ELR (cell line): Measurements from ENCODE around the gene FMN1.
"Not testable (repeated sequence)": the region's sequence is repeated elsewhere in the genome, so short reads cannot be mapped to it uniquely, and the experiment has no call there.

Experiments
- DNase-seq: peaks from one replicate; pipeline ENCODE4 v3.0.0-alpha.2; 2015; ENCODE audit warnings: low read depth

The FMN1 gene

DNA sequence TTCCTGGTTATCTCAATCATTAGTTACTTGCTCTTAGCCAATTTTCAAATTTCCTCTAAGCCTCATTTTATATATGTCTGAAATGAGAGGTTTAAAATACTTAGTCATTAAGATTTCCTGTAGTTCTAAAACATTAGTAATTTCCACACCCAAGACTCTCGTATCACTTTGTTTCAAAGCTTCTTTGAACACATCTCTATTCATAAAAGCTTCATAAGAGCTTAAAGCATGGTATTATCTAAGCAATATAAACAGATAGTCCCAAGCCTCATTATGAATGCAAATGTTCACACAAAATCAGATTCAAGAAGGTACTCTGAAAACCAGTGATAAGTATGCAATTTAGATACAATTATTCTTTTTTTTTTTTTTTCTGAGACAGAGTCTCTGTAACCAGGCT is 217.0 kb downstream of the FMN1 start:
- peak; percentile 4 for DNase-seq

DNA sequence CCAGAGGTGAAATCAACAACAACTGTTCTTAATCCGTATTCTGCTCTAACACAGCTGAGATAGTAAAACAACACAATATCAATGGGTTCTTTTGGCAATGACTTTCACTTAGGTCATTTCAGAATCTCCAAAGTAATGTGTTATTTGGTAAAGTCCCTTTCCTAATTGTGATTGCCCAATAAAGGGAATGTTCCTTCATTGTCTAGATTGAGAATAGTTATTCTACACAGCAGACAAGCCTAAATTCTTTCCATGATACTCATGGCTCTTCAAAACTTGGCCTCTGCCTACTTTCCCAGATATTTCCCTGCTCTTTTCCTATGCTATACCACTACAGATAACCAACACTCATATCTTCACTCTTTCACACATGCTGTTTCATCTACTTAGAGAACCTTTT is 219.8 kb downstream of the FMN1 start:
- no peak for DNase-seq

DNA sequence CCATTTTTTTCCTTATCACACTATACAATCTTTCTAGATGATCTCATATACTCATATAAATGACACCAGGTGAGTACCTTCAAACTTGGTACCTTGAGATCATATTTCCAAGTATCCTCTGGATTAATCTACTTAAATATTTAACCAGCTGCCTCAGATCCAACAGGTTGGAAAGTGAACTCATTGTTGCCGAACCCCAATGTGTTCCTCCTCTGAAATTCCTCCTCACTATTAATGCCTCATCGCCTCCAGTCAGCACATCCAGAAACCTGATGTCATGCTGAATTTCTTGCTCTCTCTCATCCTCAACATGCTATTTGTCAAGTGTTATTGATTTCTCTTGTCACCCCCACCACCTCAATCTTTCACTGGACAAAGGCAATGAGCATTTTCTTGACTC is 221.8 kb downstream of the FMN1 start:
- no peak for DNase-seq

DNA sequence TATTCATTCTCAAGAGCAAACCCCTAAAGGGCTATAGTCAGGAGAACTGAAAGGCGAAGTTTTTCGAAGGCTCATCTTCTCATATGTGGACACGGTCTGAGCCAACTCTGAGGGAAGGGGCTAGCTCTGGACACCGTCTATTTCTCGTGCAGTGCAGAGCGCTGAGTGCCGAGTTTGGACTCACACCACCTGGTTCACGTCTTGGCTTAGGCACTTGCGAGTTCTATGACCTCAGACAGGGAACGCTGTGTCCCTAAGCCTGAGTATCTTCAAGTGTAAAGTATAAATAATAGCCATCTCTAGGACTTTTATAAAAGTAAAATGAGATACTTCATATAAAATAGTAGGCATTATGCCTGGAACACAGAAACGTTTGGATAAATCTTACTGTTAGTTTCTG is 223.7 kb downstream of the FMN1 start:
- no peak for DNase-seq

DNA sequence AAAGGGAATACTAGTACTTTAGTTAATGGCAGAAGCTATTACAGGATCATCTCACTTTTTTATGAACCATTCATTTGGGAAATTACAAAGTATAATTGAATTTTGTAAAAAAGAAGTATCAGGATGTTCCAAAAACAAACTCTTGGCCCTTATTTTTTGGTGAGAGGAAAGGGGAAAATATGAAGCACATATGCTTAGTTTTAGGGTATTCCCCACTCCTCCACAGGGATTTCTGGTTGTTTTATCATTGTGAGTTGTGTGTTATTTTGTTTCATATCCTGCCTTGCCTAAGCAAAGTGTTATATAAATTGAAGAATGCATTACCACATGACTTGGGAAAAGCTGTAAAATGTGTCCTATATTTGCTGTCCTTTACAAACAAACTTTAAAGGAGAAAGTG is 227.0 kb downstream of the FMN1 start:
- DNase-seq, result no peak

DNA sequence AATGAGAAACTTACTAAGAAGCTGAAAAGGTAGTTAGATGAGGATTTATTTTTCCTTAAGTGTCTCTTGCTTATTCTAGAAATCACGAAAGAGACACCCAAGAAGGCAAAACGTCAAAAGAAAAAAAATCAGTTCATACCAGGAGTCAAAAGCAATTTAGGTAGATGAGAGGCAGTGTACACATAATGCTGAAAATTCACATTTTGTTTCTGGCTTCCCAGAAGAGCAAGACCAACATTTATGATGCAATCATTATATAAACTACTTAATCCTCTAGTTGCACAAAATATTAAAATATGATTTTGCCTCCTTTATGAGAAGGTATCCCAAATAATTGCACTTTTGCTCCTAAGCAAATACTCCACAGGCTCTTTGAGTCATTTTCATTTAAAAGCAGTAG is 228.0 kb downstream of the FMN1 start:
- no peak for DNase-seq

DNA sequence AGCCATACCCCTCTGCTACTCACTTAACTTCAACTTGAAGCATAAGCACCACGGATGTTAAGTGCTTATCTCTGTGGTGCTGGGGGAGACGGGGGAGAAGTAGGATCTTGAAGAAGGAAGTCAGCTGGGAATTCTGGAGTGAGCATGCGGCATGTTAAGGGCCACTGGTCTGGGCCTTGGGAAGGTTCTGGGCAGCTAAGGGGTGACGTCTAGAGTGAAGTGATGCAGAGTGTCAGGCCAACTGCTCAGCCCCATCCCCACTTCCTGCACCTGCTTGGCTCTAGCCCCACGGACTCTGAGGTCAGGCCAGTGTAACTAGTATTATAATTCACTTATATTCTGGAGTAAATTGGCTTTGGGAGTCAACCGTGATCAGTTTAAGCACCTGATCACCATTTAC is 228.6 kb downstream of the FMN1 start:
- no peak for DNase-seq

DNA sequence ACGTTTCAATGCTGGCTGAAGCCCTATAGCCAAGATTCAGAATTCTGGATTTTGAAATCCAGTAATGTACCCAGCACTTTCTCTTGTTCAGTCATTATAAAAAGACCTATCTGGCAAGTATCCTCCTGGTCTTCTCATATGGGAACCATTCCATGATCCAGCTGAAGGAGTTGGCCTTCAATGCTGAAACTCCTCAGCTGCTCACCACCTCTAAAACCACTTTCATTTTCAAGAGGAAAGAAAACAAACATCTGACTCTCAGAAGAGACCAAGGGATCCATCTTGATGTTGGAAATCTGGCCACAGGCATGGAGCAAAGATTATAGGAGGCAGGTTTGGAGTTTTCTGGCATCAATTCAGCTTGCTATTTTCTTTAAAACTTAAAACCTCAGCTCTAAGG is 235.4 kb downstream of the FMN1 start:
- DNase-seq, result peak; percentile 4

DNA sequence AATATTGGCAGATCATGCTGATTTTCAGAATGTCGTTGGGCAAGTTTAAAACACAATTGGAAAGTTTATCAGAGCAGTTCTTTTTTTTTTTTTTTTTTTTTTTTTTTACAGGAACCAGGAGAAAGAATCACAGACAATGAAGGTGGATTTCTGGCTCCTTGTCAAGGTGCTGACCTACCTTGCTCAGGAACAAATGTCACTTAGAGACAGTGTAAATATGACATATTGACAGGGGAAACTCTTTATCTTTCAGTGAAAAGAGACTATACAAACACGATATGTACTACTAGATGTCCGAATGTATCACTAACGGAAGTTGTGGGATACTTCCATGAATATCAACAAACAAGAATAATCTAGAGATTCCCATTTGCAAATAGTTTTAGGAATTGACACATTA is 237.3 kb downstream of the FMN1 start:
- DNase-seq, result no peak

DNA sequence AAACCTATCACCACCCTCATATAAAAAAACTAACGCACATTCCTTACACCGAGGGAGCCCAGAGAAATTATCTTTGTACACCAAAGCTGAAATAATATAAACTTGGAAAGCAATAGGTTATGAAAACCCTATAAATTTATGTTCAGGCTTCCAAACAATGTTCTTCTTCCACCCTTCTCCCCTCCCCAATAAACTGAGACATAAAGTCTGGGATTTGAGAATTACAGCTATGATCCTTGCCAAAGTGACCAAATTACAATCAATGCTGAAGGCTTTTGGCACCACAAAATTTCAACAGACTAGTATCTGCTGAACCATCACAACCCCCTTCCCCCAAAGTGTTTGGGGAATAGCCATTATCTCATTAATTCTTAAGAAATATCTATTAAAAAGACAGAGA is 237.8 kb downstream of the FMN1 start:
- no peak for DNase-seq

DNA sequence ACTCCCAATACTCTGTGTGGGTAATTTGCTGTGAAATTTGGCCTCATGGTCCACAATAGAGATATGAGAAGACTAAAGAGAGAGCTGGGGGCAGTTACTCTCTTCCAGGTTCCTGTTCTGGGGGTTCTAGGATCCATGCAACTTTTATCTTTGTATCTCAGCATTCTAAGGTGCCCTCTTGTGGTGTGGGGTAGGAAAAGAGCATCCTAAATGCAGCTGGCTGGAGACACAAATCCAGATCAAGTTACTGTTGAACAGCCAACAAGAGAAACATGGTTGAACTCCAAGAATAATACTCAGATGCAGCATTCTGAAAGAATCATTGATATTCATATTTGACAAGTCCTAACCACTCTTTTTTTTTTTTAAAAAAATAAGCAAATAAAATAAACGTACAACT is 238.5 kb downstream of the FMN1 start:
- DNase-seq, result peak; percentile 75

DNA sequence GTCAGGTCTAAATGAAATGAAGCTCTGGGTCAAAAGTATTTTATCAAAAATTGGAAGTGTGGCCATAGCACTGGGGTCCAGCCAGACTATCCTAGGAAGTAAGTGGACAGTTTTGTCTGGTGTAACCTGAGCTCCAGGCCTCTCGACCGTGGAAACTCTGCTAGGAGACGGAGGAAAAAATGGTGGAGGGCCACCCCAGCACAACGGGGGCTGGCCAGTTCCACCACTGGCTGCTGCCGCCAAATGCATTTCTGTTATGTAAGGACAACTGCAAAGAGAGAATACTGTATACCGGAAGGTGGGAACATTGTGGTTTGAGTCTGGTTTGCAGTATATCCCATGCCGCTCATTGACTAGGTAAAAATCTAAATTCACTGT is 241.0 kb downstream of the FMN1 start:
- DNase-seq, result no peak

DNA sequence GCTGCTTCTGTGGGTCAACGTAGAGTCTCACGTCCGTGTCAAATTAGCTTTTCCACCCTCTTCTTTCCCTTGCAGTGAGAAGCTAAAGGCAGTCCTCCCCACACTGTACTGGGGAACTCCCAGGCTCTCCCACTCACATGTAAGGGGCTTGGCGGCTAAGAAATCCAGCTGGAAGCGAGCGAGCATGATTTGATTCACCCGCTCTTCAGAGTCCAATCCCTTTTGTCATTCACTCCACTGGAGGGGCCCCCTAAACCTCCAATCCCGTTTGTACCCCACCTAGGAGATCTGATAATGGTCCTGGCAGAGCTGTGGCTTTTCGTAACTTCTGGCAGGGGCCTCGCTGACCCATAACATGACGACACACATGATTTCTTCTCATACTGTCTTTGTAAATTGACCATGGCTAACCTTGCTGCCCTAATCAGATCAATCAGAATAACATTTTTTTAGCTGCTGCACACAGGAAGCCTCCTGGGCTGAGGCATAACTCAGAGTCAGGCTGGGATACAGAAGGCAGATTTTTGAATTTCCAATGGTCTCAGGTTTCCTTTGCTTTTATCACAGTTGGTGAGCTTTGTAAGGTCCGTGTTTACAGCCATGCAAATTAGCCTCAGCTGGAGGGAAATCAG is 241.5 kb downstream of the FMN1 start:
- no peak for DNase-seq

DNA sequence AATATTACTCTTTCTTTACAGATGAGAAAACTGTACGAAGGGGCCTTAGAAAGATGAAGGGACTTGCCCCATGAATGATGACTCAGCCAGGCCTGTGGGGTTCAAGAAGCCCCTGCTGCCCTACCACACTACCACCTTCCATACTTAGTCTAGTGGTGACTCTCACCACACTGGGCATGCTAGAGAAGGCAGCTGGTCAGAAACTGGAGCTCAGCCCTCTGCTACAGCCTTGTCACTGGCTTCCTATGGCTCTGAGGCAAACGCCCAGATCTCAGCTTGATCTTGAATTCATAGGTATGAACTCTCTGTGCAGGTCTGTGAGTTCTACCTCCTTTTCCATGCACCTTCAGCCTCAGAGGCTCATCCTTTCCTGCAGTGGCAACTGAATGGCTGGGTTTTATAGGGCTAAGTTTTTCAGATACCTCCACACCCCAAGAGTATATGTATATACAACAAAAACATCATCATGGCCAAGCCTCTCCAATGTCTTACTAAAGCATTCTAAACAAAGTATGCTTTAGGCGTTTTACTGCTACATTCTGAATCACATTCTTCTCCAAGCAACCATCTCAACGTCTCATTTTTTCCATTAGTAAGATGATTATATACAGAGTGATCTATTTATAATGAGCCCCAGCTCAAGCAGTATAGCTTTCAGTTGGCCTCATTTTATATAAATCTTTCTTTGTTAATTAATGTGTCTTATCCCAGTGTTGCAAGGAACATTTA is 242.6 kb downstream of the FMN1 start:
- no peak for DNase-seq

DNA sequence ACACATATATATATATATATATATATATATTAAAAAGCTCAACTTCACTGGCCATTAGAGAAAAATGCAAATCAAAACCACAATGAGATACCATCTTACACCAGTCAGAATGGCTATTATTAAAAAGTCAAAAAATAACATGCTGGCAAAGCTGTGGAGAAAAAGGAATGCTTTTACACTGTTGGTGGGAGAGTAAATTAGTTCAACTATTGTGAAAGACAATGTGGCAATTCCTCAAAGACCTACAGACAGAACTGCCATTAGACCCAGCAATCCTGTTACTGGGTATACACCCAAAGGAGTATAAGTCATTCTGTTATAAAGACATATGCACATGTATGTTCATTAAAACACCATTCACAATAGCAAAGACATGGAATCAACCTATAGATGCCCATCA is 244.5 kb downstream of the FMN1 start:
- DNase-seq, result not testable (repeated sequence)

DNA sequence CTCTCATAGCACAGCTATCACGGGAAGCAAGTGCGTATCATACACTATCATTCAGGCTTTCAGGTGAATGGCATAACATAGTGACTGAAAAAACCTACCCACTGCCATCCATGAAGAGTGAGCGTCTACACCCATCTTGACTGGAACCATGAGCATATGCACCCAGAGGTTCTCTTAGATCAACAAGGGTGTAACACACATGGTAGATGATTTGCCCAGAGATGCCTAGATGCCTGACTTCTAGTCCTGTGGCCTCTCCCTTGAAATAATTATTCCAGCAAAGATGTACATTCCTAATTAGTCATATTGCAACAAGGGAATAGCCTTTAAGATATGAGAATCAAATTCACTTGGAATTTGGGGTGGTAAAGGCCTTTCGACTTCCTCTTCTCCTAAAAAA is 248.3 kb downstream of the FMN1 start:
- no peak for DNase-seq

DNA sequence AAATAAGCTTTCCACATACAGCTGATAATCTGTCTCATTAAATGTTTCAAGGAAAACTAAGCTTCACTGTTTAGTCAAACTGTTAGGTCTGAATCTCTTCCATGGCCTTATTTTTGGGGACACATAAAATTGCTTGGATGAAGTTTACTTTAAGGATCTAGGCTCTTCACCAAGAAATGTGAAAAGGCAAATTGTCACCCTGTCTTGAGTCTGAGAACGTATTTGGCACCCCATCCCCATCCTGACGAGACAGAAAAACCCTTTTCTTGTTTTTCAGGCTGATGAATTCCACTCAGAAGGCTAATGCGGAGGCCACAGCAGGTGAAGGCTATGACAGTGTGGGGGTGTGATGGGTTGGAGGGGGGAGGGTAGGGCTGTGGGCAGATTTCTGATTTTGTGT is 250.1 kb downstream of the FMN1 start:
- no peak for DNase-seq

DNA sequence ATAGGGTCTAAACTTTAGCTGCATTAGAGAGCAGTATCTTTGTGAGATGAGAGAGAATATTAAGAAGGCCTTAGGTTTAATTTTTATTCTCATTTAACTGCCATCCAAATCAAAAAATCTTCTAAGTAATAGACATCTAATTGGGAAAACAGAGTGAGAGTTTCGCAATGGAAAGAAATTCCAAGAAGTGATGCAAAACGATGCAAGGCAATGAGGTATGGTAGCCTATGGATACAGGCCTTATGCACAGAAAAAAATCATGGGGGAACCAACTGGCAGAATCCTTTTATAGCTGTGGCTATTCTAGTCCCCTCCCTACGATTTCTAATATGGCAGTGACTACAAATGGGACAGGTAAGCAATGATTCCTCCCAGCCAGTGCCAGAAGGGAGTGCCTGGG is 250.8 kb downstream of the FMN1 start:
- DNase-seq, result no peak

DNA sequence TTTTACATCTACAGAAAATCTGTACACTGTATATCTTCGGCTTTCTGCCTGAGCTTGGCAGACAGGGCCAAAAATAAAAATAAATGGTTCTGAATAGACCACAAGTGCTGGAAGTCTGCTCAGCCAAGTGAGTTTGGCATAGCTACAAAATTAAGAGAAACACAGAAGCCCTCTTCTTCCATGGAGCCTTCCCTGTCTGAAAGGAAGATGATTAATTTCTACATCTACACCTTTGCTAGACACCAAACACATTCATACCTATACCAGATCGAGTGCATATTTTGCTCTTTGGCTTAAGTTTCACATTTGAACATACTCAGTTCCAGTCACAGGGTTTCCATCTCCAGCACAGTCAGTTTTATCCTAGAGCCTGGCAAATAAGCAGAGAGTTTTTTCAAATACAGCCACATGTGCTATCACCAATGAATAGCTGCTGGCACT is 252.1 kb downstream of the FMN1 start:
- DNase-seq, result no peak

DNA sequence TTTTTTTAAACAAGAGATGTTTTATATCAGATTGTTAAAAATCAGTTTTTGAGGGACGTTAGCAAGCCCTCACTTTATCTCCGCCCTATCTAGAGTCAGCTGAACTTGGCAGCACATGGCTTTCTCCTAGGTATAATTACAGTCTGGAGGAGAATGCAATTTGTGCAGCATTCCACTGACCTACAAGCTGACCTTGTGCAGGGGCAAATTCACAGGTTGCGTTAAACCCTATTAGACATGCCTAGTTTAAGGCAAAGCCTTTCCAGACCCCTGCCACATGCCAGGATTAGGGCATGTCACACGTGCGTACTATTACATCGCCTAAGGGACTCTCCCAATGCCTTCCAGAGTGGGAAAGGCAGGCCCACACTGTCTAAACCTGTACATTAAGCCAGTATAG is 252.7 kb downstream of the FMN1 start:
- DNase-seq, result no peak

DNA sequence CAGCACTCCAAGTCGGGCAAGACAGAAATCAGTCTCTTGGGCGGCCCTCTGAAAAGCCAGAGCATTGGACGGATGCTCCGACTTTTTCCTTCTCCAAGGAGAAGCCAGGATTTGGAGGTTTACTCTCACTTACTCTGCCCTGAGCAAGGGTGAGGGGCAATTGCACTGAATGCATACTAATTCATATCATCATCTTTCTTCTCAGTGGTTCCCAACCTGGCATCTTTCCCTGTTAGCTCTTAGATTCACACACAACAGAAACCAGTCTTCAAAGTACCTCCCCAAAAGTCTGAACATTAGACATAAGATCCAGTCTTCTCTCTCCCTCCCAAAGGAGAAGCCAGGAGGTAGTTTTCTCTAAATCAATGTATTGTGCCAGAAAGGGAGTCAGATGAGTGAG is 257.5 kb downstream of the FMN1 start:
- DNase-seq, result no peak

DNA sequence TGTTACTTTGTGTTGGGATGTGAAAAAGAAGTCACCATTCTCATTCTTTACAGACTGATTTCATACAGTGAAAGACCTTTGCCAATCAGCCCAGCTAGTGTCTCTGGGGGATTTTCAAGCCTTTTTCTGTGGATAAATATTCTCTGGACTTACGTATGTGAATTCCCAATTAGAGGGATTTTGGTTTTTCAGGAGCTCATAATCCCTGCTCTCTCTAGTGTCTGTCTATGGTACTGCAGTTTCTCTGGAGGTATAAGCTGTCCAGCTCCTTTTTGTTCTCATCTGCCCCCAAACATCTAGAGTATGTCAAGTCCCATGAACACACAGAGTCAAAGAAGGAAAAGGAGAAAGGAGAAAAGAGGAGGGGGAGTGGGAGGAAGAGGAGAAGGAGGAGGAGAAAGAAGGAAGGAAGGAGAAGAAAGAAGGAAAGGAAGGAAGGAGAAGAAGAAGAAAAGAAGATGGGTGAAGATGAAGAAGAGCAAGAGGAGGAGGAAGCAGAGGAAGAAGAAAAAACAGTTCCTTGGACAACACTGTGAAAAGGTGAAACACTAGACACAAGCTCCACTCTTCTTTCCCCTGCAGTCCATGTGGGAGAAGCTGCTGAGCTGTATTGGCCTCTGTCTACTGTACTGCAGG is 258.1 kb downstream of the FMN1 start:
- peak; percentile 66 for DNase-seq

DNA sequence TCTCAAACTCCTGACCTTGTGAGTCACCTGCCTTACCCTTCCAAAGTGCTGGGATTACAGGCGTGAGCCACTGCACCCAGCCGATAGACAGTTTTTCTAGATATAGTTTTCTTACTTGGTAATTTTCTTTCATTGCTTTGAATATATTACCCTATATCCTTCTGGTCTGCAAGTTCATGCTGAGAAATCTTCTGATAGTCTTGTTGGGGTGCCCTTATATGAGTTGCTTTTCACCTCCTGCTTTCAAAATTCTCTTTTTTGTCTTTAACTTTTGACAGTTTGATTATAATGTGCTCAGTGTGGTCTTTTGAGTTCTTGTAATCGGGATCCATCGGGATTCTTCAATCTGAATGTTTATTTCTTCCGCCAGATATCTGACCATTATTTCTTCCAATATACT is 259.4 kb downstream of the FMN1 start:
- no peak for DNase-seq

DNA sequence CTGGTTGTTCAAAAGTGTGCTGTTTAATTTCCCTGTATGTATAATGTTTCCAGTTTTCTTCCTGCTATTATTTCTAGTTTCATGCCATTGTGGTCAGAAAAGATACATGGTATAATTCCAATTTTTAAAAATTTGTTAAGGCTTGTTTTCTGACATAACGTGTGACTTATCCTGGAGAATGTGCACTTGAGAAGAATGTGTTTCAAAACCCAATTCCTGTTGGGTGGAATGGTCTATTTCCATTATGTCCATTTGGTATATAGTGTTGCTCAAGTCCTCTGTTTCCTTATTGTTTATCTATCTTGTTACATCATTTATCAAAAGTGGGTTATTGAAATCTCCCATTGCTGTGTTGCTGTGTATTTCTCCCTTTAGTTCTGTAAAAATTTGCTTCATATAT is 261.3 kb downstream of the FMN1 start:
- DNase-seq, result no peak
